Ishikawa (cell line): ENCODE measurements around the gene KRT23.

Source experiments
- CEBPB ChIP-seq: IDR thresholded peaks from 2 replicates; pipeline ENCODE4 v1.6.1; 2012
- CREB1 ChIP-seq: IDR thresholded peaks from 2 replicates; pipeline ENCODE4 v1.6.1; 2012; ENCODE audit warnings: low read depth
- EGR1 ChIP-seq: IDR thresholded peaks from 2 replicates; pipeline ENCODE4 v1.6.1; 2012
- EP300 ChIP-seq: IDR thresholded peaks from 2 replicates; pipeline ENCODE4 v1.6.1; 2012; ENCODE audit warnings: borderline replicate concordance
- FOXM1 ChIP-seq: IDR thresholded peaks from 2 replicates; pipeline ENCODE4 v1.6.1; 2012; ENCODE audit warnings: low read depth, borderline replicate concordance
- MAX ChIP-seq: IDR thresholded peaks from 2 replicates; pipeline ENCODE4 v1.6.1; 2012
- NFIC ChIP-seq: IDR thresholded peaks from 2 replicates; pipeline ENCODE4 v1.6.1; 2012
- RAD21 ChIP-seq: IDR thresholded peaks from 2 replicates; pipeline ENCODE4 v1.6.1; 2012; ENCODE audit warnings: low read depth
- REST ChIP-seq: IDR thresholded peaks from 2 replicates; pipeline ENCODE4 v1.6.1; 2012; ENCODE audit warnings: low read depth, mild to moderate bottlenecking
- TAF1 ChIP-seq: IDR thresholded peaks from 2 replicates; pipeline ENCODE4 v1.6.1; 2012; ENCODE audit warnings: low read depth, mild to moderate bottlenecking
- TCF12 ChIP-seq: IDR thresholded peaks from 2 replicates; pipeline ENCODE4 v1.6.1; 2012; ENCODE audit warnings: low read depth
- TEAD4 ChIP-seq: IDR thresholded peaks from 2 replicates; pipeline ENCODE4 v1.6.1; 2012
- USF1 ChIP-seq: IDR thresholded peaks from 2 replicates; pipeline ENCODE4 v1.6.1; 2012
- YY1 ChIP-seq: IDR thresholded peaks from 2 replicates; pipeline ENCODE4 v1.6.1; 2012; ENCODE audit warnings: low read depth
- ZBTB7A ChIP-seq: IDR thresholded peaks from 2 replicates; pipeline ENCODE4 v1.6.1; 2012; ENCODE audit warnings: low read depth

KRT23 gene

GRCh38 chr17:40909755-40910154 is 27.7 kb downstream of the KRT23 start:
- no peak for TF ChIP-seq CREB1
- TF ChIP-seq USF1, result no peak
- no peak for TF ChIP-seq RAD21
- TF ChIP-seq TCF12, result no peak
- TF ChIP-seq NFIC, result no peak
- TF ChIP-seq ZBTB7A, result no peak
- no peak for TF ChIP-seq REST
- TF ChIP-seq TAF1, result no peak
- no peak for TF ChIP-seq EGR1
- no peak for TF ChIP-seq EP300
- TF ChIP-seq CEBPB, result no peak

GRCh38 chr17:40909351-40909750 is 28.1 kb downstream of the KRT23 start:
- TF ChIP-seq ZBTB7A, result no peak
- TF ChIP-seq NFIC, result peak; percentile 77
- TF ChIP-seq EGR1, result no peak
- TF ChIP-seq USF1, result no peak
- no peak for TF ChIP-seq CREB1
- TF ChIP-seq TCF12, result 0 out of 2 replicates have a peak, but pooled peaks have one; percentile 35
- no peak for TF ChIP-seq FOXM1
- TF ChIP-seq TEAD4, result no peak
- TF ChIP-seq CEBPB, result no peak
- no peak for TF ChIP-seq REST
- peak; percentile 95 for TF ChIP-seq RAD21
- no peak for TF ChIP-seq TAF1
- TF ChIP-seq MAX, result no peak
- no peak for TF ChIP-seq YY1
- no peak for TF ChIP-seq EP300

- TF ChIP-seq REST (peak; percentile 68), USF1 (no peak)
These were observed 30.8 kb downstream of the KRT23 start for GRCh38 chr17:40906613-40907012.

- no peak for TF ChIP-seq EP300
- no peak for TF ChIP-seq FOXM1
- TF ChIP-seq CEBPB, result no peak
- TF ChIP-seq MAX, result no peak
- no peak for TF ChIP-seq NFIC
- no peak for TF ChIP-seq YY1
- no peak for TF ChIP-seq TCF12
- TF ChIP-seq TAF1, result no peak
- no peak for TF ChIP-seq ZBTB7A
- no peak for TF ChIP-seq RAD21
- TF ChIP-seq USF1, result no peak
These were observed 32.1 kb downstream of the KRT23 start for GRCh38 chr17:40905370-40905769.
